ENCODE data around the gene CCDC33. TPM values are rescaled to one million over a fixed set of nuclear protein-coding genes. Genes with fewer than 3 reads are reported as not detected.

CCDC33 gene
- total RNA-seq, 1 donor: 0.09 TPM

GRCh38 chr15:74220475-74221248 is 15.5 kb upstream of the CCDC33 start:
- DNase-seq (ENCODE audit: low read depth): no peak
- TF ChIP-seq CTCF (IDR thresholded peaks at IDR 0.05; ENCODE audit: insufficient read depth, low read length): no peak
- no peak overlapping the region for H3K4me3 ChIP-seq (ENCODE audit: low read depth, low read length)

GRCh38 chr15:74221399-74222239 is 14.5 kb upstream of the CCDC33 start:
- no peak overlapping the region for H3K4me3 ChIP-seq (ENCODE audit: low read depth, low read length)
- TF ChIP-seq CTCF (IDR thresholded peaks at IDR 0.05; ENCODE audit: insufficient read depth, low read length): no peak
- DNase-seq (ENCODE audit: low read depth): no peak

- no peak overlapping the region for H3K4me3 ChIP-seq (ENCODE audit: low read depth, low read length)
- DNase-seq (ENCODE audit: low read depth): no peak
- no peak for TF ChIP-seq CTCF (IDR thresholded peaks at IDR 0.05; ENCODE audit: insufficient read depth, low read length)
Measured at GRCh38 chr15:74222240-74223119, 13.6 kb upstream of the CCDC33 start.

- no peak for TF ChIP-seq CTCF (IDR thresholded peaks at IDR 0.05; ENCODE audit: insufficient read depth, low read length)
- H3K4me3 ChIP-seq (ENCODE audit: low read depth, low read length): no peak overlapping the region
- no peak for DNase-seq (ENCODE audit: low read depth)
Measured at GRCh38 chr15:74225928-74226327, 10.2 kb upstream of the CCDC33 start.

- TF ChIP-seq CTCF (IDR thresholded peaks at IDR 0.05; ENCODE audit: insufficient read depth, low read length): no peak
- no peak for DNase-seq (ENCODE audit: low read depth)
- no peak overlapping the region for H3K4me3 ChIP-seq (ENCODE audit: low read depth, low read length)
Measured at GRCh38 chr15:74226761-74227540, 9.2 kb upstream of the CCDC33 start.
